Ishikawa (cell line): Measurements from ENCODE around the gene EDIL3.

ENCODE experiments used
- CEBPB ChIP-seq: IDR thresholded peaks from 2 replicates; pipeline ENCODE4 v1.6.1; 2012
- CREB1 ChIP-seq: IDR thresholded peaks from 2 replicates; pipeline ENCODE4 v1.6.1; 2012; ENCODE audit warnings: low read depth
- EP300 ChIP-seq: IDR thresholded peaks from 2 replicates; pipeline ENCODE4 v1.6.1; 2012; ENCODE audit warnings: borderline replicate concordance
- FOXM1 ChIP-seq: IDR thresholded peaks from 2 replicates; pipeline ENCODE4 v1.6.1; 2012; ENCODE audit warnings: low read depth, borderline replicate concordance
- TF ChIP-seq, protein P1 (sequence below): IDR thresholded peaks from 2 replicates; pipeline ENCODE4 v1.6.1; 2012
- TF ChIP-seq, protein P2 (sequence below): IDR thresholded peaks from 2 replicates; pipeline ENCODE4 v1.6.1; 2012; ENCODE audit warnings: low read depth, mild to moderate bottlenecking
- TF ChIP-seq, protein P3 (sequence below): IDR thresholded peaks from 2 replicates; pipeline ENCODE4 v1.6.1; 2012

GRCh38 chr5:84204772-84205171 lies 179.9 kb downstream of the EDIL3 start:
- no peak for TF ChIP-seq CEBPB
- TF ChIP-seq, protein P1, sequence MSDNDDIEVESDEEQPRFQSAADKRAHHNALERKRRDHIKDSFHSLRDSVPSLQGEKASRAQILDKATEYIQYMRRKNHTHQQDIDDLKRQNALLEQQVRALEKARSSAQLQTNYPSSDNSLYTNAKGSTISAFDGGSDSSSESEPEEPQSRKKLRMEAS: no peak
- no peak for TF ChIP-seq EP300
- TF ChIP-seq, protein P2, sequence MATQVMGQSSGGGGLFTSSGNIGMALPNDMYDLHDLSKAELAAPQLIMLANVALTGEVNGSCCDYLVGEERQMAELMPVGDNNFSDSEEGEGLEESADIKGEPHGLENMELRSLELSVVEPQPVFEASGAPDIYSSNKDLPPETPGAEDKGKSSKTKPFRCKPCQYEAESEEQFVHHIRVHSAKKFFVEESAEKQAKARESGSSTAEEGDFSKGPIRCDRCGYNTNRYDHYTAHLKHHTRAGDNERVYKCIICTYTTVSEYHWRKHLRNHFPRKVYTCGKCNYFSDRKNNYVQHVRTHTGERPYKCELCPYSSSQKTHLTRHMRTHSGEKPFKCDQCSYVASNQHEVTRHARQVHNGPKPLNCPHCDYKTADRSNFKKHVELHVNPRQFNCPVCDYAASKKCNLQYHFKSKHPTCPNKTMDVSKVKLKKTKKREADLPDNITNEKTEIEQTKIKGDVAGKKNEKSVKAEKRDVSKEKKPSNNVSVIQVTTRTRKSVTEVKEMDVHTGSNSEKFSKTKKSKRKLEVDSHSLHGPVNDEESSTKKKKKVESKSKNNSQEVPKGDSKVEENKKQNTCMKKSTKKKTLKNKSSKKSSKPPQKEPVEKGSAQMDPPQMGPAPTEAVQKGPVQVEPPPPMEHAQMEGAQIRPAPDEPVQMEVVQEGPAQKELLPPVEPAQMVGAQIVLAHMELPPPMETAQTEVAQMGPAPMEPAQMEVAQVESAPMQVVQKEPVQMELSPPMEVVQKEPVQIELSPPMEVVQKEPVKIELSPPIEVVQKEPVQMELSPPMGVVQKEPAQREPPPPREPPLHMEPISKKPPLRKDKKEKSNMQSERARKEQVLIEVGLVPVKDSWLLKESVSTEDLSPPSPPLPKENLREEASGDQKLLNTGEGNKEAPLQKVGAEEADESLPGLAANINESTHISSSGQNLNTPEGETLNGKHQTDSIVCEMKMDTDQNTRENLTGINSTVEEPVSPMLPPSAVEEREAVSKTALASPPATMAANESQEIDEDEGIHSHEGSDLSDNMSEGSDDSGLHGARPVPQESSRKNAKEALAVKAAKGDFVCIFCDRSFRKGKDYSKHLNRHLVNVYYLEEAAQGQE: no peak
- TF ChIP-seq CREB1: no peak
- TF ChIP-seq FOXM1: no peak
- TF ChIP-seq, protein P3, sequence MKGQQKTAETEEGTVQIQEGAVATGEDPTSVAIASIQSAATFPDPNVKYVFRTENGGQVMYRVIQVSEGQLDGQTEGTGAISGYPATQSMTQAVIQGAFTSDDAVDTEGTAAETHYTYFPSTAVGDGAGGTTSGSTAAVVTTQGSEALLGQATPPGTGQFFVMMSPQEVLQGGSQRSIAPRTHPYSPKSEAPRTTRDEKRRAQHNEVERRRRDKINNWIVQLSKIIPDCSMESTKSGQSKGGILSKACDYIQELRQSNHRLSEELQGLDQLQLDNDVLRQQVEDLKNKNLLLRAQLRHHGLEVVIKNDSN: no peak
